ENCODE measurements around the gene LRRC23.

LRRC23 gene

GRCh38 chr12:6936194-6936635, 31.6 kb downstream of the LRRC23 start:
- TF ChIP-seq CTCF (IDR thresholded peaks at IDR 0.05; ENCODE audit: low read depth, low read length) = no peak
- H3K27me3 ChIP-seq (ENCODE audit: insufficient read depth, low read depth, severe bottlenecking) = no peaks in the 10 kb centered on the region
- H3K4me3 ChIP-seq (ENCODE audit: low read depth, low read length) = no peak overlapping the region
- H3K36me3 ChIP-seq = peaks cover 75% of the 10 kb centered on the region
- H3K9me3 ChIP-seq (ENCODE audit: severe bottlenecking) = no peaks in the 10 kb centered on the region
- DNase-seq = no peak
- no peak overlapping the region for H3K27ac ChIP-seq

- no peak for TF ChIP-seq CTCF (IDR thresholded peaks at IDR 0.05; ENCODE audit: low read depth, low read length)
- Histone ChIP-seq H3K9me3 (ENCODE audit: severe bottlenecking) (no peaks in the 10 kb centered on the region), H3K36me3 (peaks cover 80% of the 10 kb centered on the region), H3K27ac (peak overlapping the region; percentile 84), H3K4me3 (ENCODE audit: low read depth, low read length) (no peak overlapping the region), H3K27me3 (ENCODE audit: insufficient read depth, low read depth, severe bottlenecking) (no peaks in the 10 kb centered on the region)
- no peak for DNase-seq
These were observed 32.2 kb downstream of the LRRC23 start for GRCh38 chr12:6936636-6937480.

- H3K4me3 ChIP-seq (ENCODE audit: low read depth, low read length) = peak overlapping the region; percentile 48
- H3K27ac ChIP-seq = peak overlapping the region; percentile 84
- H3K27me3 ChIP-seq (ENCODE audit: insufficient read depth, low read depth, severe bottlenecking) = no peaks in the 10 kb centered on the region
- DNase-seq = peak; percentile 93
- no peaks in the 10 kb centered on the region for H3K9me3 ChIP-seq (ENCODE audit: severe bottlenecking)
- peaks cover 81% of the 10 kb centered on the region for H3K36me3 ChIP-seq
- peak; percentile 90 for TF ChIP-seq CTCF (IDR thresholded peaks at IDR 0.05; ENCODE audit: low read depth, low read length)
These were observed 33.1 kb downstream of the LRRC23 start for GRCh38 chr12:6937481-6938352.

GRCh38 chr12:6938353-6939190, 34.0 kb downstream of the LRRC23 start:
- TF ChIP-seq CTCF (IDR thresholded peaks at IDR 0.05; ENCODE audit: low read depth, low read length) = no peak
- peak overlapping the region; percentile 48 for H3K4me3 ChIP-seq (ENCODE audit: low read depth, low read length)
- no peaks in the 10 kb centered on the region for H3K27me3 ChIP-seq (ENCODE audit: insufficient read depth, low read depth, severe bottlenecking)
- DNase-seq = no peak
- H3K9me3 ChIP-seq (ENCODE audit: severe bottlenecking) = no peaks in the 10 kb centered on the region
- H3K36me3 ChIP-seq = peaks cover 76% of the 10 kb centered on the region
- H3K27ac ChIP-seq = peak overlapping the region; percentile 84

- Histone ChIP-seq H3K4me3 (ENCODE audit: low read depth, low read length) (no peak overlapping the region), H3K27me3 (ENCODE audit: insufficient read depth, low read depth, severe bottlenecking) (no peaks in the 10 kb centered on the region), H3K9me3 (ENCODE audit: severe bottlenecking) (no peaks in the 10 kb centered on the region), H3K36me3 (peaks cover 70% of the 10 kb centered on the region), H3K27ac (no peak overlapping the region)
- TF ChIP-seq CTCF (IDR thresholded peaks at IDR 0.05; ENCODE audit: low read depth, low read length) = no peak
- no peak for DNase-seq
These were observed 34.5 kb downstream of the LRRC23 start for GRCh38 chr12:6939191-6939540.
